HG02571 (cell line): ENCODE results near the gene DNPH1.

ENCODE experiments used
- ATAC-seq: cut with Tn5 transposase; IDR thresholded peaks from one replicate; pipeline ENCODE4 v1.9.1; 2021; ENCODE audit warnings: mild to moderate bottlenecking, moderate library complexity; ENCODE audit not compliant: unreplicated experiment

DNPH1 gene

GRCh38 chr6:43219119-43219518 is 10.2 kb downstream of the DNPH1 start:
- ATAC-seq: no peak

DNA sequence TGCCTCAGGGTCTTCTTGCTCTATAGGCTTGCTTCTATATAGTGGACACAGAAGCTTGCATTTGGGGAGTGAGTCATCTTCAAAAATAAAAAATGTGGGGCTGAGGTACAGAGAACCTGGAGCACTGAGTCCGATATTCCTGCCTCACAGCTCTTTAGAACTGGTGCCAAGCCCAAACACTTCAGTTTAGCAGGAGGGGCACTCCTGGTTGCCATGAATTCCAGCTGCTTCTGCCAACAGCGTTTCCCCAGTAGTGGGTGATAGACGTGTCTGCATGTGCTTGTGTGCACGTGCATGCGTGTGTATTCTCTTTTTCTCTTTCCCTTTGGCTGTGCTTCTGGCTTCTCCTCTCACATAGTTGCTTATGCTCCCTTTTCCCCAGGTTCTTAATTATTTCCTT is 11.9 kb downstream of the DNPH1 start:
- ATAC-seq: no peak

GRCh38 chr6:43216200-43216599 is 13.1 kb downstream of the DNPH1 start:
- ATAC-seq: no peak

DNA sequence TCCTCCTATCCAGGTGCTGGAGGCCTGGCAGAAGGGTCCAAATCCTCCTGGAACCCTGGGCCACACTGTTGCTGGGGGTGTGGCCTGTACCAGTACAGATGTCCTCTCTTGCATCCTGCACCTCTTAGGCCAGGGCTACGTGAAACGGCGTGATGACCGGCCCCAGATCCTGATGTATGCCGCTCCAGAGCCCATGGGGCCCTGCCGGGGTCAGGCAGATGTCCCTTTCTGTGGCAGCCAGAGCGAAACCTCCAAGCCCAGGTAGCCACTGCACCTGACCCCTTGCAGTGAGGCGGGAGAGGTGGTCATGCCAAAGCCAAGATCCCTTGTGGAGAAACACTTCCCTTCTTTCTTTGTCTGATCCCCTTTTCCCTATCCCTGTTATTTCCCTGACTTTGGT is 14.2 kb downstream of the DNPH1 start:
- ATAC-seq: no peak

GRCh38 chr6:43213431-43213830 is 15.8 kb downstream of the DNPH1 start:
- ATAC-seq: no peak

DNA sequence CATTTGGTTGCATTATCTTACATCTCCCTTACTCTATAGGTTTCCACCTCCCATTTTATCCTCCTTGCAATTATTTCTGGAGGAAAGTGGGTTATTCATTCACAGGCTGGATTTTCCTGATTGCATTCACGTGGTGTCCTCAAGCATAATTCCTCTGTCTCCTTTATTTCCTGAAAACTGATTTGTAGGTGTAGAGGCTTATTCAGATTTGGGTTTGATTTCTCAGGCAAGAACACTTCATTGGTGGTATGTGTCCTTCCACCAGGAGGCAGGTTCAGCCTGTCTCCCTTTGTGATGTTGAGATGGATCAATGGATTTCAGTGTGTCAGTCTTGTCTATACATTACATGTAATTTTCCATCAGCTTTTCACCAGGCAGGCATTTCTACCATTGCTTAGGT is 17.3 kb downstream of the DNPH1 start:
- no peak for ATAC-seq

GRCh38 chr6:43207286-43207685 is 22.0 kb downstream of the DNPH1 start:
- no peak for ATAC-seq

- ATAC-seq: no peak
Observed at GRCh38 chr6:43205849-43206248, 23.4 kb downstream of the DNPH1 start.

- ATAC-seq: no peak
Observed at GRCh38 chr6:43204271-43205105, 24.8 kb downstream of the DNPH1 start.

GRCh38 chr6:43203718-43204095 is 25.6 kb downstream of the DNPH1 start:
- ATAC-seq: no peak

DNA sequence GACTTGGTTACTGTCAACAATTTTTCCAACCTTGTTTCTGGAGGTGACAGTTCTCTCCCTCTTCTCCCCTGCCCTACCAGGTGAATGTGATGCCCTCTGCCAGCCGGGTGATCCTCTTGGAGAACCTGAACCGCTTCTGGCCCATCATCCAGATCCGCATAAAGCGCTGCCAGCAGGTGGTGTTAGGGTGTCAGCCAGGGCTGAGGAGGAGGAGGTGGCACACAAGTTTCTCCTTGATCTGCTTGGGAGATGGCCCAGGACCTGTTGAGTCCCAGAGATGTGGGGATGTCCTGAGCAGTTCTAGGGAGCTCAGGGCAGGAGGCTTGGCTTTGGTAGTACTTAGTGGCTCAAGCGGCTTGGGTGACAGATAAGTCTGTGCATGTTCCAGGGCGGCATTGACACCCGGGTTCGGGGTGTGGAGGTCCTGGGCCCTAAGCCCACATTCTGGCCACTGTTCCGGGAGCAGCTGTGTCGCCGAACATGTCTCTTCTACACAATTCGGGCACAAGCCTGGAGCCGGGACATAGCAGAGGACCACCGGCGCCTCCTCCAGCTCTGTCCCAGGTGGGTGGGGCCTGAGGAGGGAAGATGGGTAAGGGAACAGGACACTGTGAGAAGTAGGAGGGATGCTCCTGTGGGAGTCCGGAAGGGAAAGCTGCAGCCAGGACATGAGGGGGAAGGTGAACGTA is 26.1 kb downstream of the DNPH1 start:
- no peak for ATAC-seq

DNA sequence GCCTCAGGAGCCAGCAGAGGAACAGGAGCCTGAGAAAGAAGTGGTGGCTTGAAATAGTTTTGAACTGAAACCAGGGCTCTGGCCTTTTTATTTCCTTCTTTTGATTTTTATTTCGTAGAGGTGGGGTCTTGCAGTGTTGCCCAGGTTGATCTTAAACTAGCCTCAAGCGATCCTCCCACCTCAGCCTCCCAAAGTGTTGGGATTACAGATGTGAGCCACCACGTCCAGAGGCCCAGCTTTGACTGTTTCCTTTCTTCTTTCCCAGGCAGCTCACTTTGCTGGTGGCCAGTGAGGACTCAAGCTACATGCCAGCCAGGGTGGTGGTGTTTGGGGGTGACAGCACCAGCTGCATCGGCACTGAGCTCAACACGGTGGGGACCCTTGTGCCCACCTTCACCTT is 26.8 kb downstream of the DNPH1 start:
- ATAC-seq: no peak

DNA sequence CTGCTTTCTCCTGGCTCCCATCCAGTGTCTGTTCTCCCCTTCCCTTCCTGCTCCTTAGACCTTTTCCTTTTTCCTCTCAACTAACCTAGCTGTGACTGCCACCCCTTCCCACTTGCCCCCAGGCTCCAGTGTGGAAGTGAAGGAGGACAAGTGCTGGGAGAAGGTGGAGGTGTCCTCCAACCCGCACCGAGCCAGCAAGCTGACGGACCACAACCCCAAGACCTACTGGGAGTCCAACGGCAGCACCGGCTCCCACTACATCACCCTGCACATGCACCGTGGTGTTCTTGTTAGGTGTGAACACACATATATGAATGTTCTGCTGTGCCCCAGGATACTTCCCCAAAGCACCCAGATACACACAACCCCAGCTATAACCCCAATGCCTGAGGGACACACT is 28.7 kb downstream of the DNPH1 start:
- no peak for ATAC-seq

DNA sequence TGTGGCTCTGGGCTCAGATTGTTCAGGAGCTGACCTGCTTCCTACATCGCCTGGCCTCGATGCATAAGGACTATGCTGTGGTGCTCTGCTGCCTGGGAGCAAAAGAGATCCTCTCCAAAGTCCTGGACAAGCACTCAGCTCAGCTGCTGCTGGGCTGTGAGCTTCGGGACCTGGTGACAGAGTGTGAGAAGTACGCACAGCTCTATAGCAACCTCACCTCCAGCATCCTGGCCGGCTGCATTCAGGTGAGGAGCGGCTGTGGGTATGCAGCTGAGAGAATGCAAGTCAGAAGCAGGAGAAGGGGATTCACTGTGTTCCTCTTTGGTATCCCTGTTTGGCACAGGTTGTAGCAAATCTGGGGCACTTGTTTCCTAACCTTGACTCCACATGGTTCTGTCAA is 29.4 kb downstream of the DNPH1 start:
- no peak for ATAC-seq

GRCh38 chr6:43196337-43196736 is 32.9 kb downstream of the DNPH1 start:
- no peak for ATAC-seq

DNA sequence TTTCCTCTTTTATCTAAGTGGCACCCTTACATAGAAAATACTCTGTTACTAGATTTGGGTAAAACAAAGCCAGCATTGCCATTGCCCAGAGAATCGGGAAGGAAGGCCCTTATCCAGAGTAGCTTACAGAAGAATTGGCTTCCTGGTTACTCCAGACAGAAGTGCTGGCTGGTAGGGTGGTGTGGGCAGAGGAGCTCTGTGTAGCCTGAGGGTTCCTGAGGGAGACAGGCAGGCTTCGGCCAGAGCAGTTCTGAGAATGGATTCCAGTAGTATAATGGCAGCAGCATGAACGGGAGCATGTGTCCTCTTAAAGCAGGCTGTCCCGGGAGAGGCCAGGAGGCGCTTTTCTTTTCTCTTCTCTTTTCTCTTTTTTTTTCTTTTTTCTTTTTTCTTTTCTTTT is 35.4 kb downstream of the DNPH1 start:
- ATAC-seq: no peak

GRCh38 chr6:43192911-43193310 is 36.4 kb downstream of the DNPH1 start:
- no peak for ATAC-seq

- no peak for ATAC-seq
Observed at GRCh38 chr6:43189776-43190304, 39.4 kb downstream of the DNPH1 start.

DNA sequence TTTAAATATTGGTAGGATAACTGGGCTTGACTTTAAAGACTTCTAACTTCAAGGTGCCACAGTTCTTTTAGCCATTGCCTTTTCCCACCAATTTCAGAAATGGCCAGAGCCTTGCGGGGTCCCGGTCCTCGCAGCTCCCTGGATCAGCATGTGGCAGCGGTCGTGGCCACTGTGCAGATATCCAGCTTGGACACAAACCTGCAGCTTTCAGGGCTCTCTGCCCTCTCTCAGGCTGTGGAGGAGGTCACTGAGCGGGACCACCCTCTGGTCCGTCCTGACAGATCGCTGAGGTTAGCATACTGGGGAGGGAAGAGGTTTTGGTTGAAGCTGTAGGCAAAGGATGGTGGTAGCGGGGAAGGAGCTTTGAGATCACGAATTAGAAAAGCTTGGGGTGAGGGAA is 40.9 kb downstream of the DNPH1 start:
- no peak for ATAC-seq

DNA sequence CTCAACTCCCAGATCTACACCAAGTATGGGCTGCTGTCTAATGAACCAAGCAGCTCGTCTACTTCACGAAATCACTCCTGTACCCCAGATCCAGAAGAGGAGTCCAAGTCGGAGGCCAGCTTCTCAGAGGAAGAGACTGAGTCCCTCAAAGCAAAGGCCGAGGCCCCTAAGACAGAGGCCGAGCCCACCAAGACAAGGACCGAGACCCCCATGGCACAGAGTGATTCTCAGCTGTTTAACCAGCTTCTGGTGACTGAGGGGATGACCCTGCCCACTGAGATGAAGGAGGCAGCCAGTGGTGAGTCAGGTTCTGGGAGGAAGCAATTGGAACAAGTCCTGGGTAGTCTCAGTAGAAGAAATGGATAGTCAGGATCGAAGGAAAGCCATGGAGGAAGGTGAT is 41.5 kb downstream of the DNPH1 start:
- no peak for ATAC-seq

- no peak for ATAC-seq
Observed at GRCh38 chr6:43186706-43187105, 42.6 kb downstream of the DNPH1 start.

DNA sequence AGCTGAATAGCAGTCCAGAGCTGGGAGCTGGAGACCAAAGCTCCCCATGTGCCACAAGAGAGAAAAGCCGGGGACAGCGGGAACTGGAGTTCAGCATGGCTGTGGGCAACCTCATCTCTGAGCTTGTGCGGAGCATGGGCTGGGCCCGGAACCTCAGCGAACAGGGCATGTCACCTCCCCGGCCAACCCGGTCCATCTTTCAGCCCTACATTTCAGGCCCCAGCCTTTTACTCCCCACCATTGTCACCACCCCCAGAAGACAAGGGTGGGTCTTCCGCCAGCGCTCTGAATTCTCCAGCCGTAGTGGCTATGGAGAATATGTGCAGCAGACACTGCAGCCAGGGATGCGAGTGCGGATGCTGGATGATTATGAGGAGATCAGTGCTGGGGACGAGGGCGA is 43.3 kb downstream of the DNPH1 start:
- ATAC-seq: no peak
